Lower lobe of right lung (tissue), 2 donors: ENCODE measurements around the gene SHOX. TPM values are rescaled to one million over a fixed set of nuclear protein-coding genes. Genes with fewer than 3 reads are reported as not detected.

Experiments used
- ATAC-seq, 2 donors: fragments of 200-7000 bp; cut with Tn5 transposase; one replicate each; pipeline ENCODE4 v1.9.1; 2020 to 2022; ENCODE audit warnings: mild to moderate bottlenecking in 2 of 2, moderate library complexity in 2 of 2
- DNase-seq: peaks from one replicate; pipeline ENCODE4 v3.0.0-alpha.2; 2020
- H3K27ac ChIP-seq: fragments of 200-600 bp; one replicate; pipeline ENCODE4 v1.8.0; 2022
- H3K27me3 ChIP-seq: fragments of 200-600 bp; one replicate; pipeline ENCODE4 v1.8.0; 2022; ENCODE audit warnings: low read depth
- H3K36me3 ChIP-seq: fragments of 200-600 bp; one replicate; pipeline ENCODE4 v1.8.0; 2022; ENCODE audit warnings: mild to moderate bottlenecking
- H3K4me1 ChIP-seq: fragments of 200-600 bp; one replicate; pipeline ENCODE4 v1.8.0; 2022
- H3K4me3 ChIP-seq: fragments of 200-600 bp; one replicate; pipeline ENCODE4 v1.8.0; 2022; ENCODE audit warnings: mild to moderate bottlenecking
- H3K9me3 ChIP-seq: fragments of 200-600 bp; one replicate; pipeline ENCODE4 v1.8.0; 2022
- CTCF ChIP-seq: fragments of 200-600 bp; IDR thresholded peaks from one replicate; pipeline ENCODE4 v1.8.0; 2022; ENCODE audit warnings: antibody characterized with exemption, mild to moderate bottlenecking
- intact Hi-C: fragments of 100-400 bp; cut with DNase I; formaldehyde crosslinking; loops from one replicate; pipeline ENCODE4 v1.11.0; 2022
- long read RNA-seq: library from polyadenylated mRNA; unstranded; transcript quantifications from one replicate; pipeline ENCODE4 v2.0.0, GENCODE V29; 2021
- total RNA-seq: library from RNA; stranded (reverse); fragmentation: NEBNext Ultra II Directional; extraction: Animal tissue kit (Norgen Biotek cat#: 25700); gene quantifications from one replicate; pipeline ENCODE4 v1.2.1, GENCODE V29; 2021
- donor health status: DM: no; HTN: yes; CAD: no; lungs with severe emphysema.

The SHOX gene
- total RNA-seq = not detected
- long read RNA-seq = 0 reads

- no peak for TF ChIP-seq CTCF
- H3K4me3 ChIP-seq = no peak within 1 kb of the TSS
- H3K4me1 ChIP-seq = no peaks in the 10 kb centered on the region
- H3K9me3 ChIP-seq = no peaks in the 10 kb centered on the region
- intact Hi-C loops = no loop called here
- no peak for DNase-seq
- no peak for ATAC-seq
- peaks cover 75% of the 10 kb centered on the region for H3K27me3 ChIP-seq
- no peak within 1 kb of the TSS for H3K27ac ChIP-seq
- H3K36me3 ChIP-seq = no peaks in the 10 kb centered on the region
Observed at GRCh38 chrX:630612-631496, at the start of gene SHOX. Gene SHOX, plus strand, starts transcription at chrX:630791. Its CDS starts 107 bp downstream, at chrX:630898.

- no peak overlapping the region for H3K4me3 ChIP-seq
- no peaks in the 10 kb centered on the region for H3K27me3 ChIP-seq
- no peaks in the 10 kb centered on the region for H3K9me3 ChIP-seq
- intact Hi-C loops = no loop called here
- ATAC-seq = no peak
- no peak for TF ChIP-seq CTCF
- no peaks in the 10 kb centered on the region for H3K4me1 ChIP-seq
- H3K27ac ChIP-seq = no peak overlapping the region
- H3K36me3 ChIP-seq = no peaks in the 10 kb centered on the region
- DNase-seq = no peak
Observed at GRCh38 chrX:581066-581465, 49.5 kb upstream of the SHOX start.

GRCh38 chrX:581720-582298, 48.8 kb upstream of the SHOX start:
- Histone ChIP-seq H3K27ac (no peak overlapping the region), H3K27me3 (no peaks in the 10 kb centered on the region), H3K9me3 (no peaks in the 10 kb centered on the region), H3K36me3 (no peaks in the 10 kb centered on the region), H3K4me3 (no peak overlapping the region), H3K4me1 (no peaks in the 10 kb centered on the region)
- no peak for TF ChIP-seq CTCF
- no peak for ATAC-seq
- intact Hi-C loops = no loop called here
- no peak for DNase-seq

- Histone ChIP-seq H3K9me3 (no peaks in the 10 kb centered on the region), H3K27ac (no peak overlapping the region), H3K4me1 (no peaks in the 10 kb centered on the region), H3K4me3 (no peak overlapping the region), H3K36me3 (no peaks in the 10 kb centered on the region), H3K27me3 (no peaks in the 10 kb centered on the region)
- intact Hi-C loops = no loop called here
- ATAC-seq (no peak), DNase-seq (no peak)
- no peak for TF ChIP-seq CTCF
Observed at GRCh38 chrX:584572-584971, 46.0 kb upstream of the SHOX start.

- H3K27me3 ChIP-seq = no peaks in the 10 kb centered on the region
- H3K9me3 ChIP-seq = no peaks in the 10 kb centered on the region
- intact Hi-C loops = no loop called here
- ATAC-seq (no peak), DNase-seq (no peak)
- H3K4me1 ChIP-seq = no peaks in the 10 kb centered on the region
- H3K4me3 ChIP-seq = no peak overlapping the region
- no peak for TF ChIP-seq CTCF
- H3K27ac ChIP-seq = no peak overlapping the region
- H3K36me3 ChIP-seq = no peaks in the 10 kb centered on the region
Observed at GRCh38 chrX:585115-585808, 45.3 kb upstream of the SHOX start.
